Testis (tissue), 3 donors: Measurements from ENCODE around the gene ADPRS. TPM values are rescaled to one million over a fixed set of nuclear protein-coding genes. Genes with fewer than 3 reads are reported as not detected.

Experiments used
- DNase-seq: peaks from one replicate; pipeline ENCODE4 v3.0.0-alpha.2; 2019
- H3K27ac ChIP-seq, 2 donors: fragments of 200-600 bp; sonication (generic); one replicate each; pipeline ENCODE4 v1.5.1; 2019
- H3K27me3 ChIP-seq: fragments of 200-600 bp; sonication (generic); one replicate; pipeline ENCODE4 v1.5.1; 2019
- H3K36me3 ChIP-seq: fragments of 200-600 bp; sonication (generic); one replicate; pipeline ENCODE4 v1.5.1; 2017; ENCODE audit warnings: low read depth; ENCODE audit errors: missing control alignments
- H3K4me1 ChIP-seq: fragments of 200-600 bp; sonication (generic); one replicate; pipeline ENCODE4 v1.5.1; 2019
- H3K4me3 ChIP-seq, 2 donors: fragments of 200-600 bp; sonication (generic); one replicate each; pipeline ENCODE4 v1.5.1; 2017 to 2019
- H3K9me3 ChIP-seq: fragments of 200-600 bp; sonication (generic); one replicate; pipeline ENCODE4 v1.5.1; 2017
- POLR2A ChIP-seq: fragments of 450-650 bp; IDR thresholded peaks from one replicate; pipeline ENCODE4 v1.6.1; 2017; ENCODE audit warnings: antibody characterized with exemption, mild to moderate bottlenecking, moderate library complexity
- WGBS, 2 donors: methylation state at CpG; one replicate each; pipeline ENCODE4 v1.1.5; 2018; 5-methylcytosine and 5-hydroxymethylcytosine counted together
- intact Hi-C: fragments of 100-400 bp; cut with DNase I; formaldehyde crosslinking; loops from one replicate; pipeline ENCODE4 v1.15.1; 2023; ENCODE audit warnings: low total_unique reads
- polyA plus RNA-seq: library from polyadenylated mRNA; stranded (reverse); fragments of 350-450 nt; fragmentation: Illumina TruSeq; extraction: RNeasy Lipid Tissue Mini Kit (QIAGEN cat#74804); gene quantifications from one replicate; pipeline ENCODE4 v1.2.3, GENCODE V29; 2014; ENCODE audit warnings: low read depth, low replicate concordance; ENCODE audit not compliant: insufficient read depth
- total RNA-seq, 2 donors: library from RNA; depleted of rRNA; stranded (reverse); fragments of >200 nt; gene quantifications; one replicate each; pipeline ENCODE4 v1.2.3, GENCODE V29; 2016
- TF ChIP-seq, protein P1 (sequence below), 3 experiments: fragments of 450-650 bp in 2 of 3; fragments of 200-600 bp in 1 of 3; sonication (generic) in 1 of 3; IDR thresholded peaks; one replicate each; pipeline ENCODE4 v1.5.1; 2016 to 2019; ENCODE audit warnings: antibody characterized with exemption in 3 of 3, mild to moderate bottlenecking in 2 of 3, moderate library complexity in 1 of 3

Gene ADPRS
- total and polyA plus RNA-seq, 3 donors from 2014 or later: 41.8 to 106 (median 84.4) TPM

DNA sequence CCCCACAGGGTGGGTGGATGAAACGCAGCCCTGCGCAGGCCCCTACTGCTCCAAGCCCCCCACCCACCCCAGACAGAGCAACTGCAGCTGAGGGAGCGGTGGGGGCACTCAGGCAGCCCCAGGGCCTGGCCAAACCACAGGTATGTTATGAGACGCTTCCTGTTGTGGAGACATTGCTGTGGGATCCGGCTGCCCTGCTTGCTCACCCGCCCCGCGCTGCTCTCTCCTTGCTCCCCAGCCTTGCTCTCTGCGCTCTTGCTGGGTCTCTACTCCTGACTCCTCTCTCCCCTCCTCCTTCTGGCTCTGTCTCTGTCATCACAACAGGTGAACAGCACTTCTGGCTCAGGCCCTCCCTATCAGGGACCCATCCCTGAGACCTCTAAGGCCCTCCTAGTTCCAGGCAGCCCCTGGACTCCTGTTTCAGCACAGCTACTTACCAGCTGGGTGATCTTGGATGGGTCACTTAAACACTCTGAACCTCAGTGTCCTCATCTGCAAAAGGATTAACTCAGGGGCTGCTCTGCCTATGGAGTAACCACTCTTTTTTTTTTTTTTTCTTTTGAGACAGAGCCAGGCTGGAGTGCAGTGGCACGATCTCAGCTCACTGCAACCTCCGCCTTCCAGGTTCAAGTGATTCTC, 20.5 kb downstream of the ADPRS start:
- WGBS, 2 donors: 86 to 94% methylated on average over 11 of the region's 11 CpGs
- Histone ChIP-seq H3K9me3 (no peaks in the 10 kb centered on the region), H3K27ac (no peak overlapping the region), H3K4me3 (no peak overlapping the region), H3K27me3 (no peaks in the 10 kb centered on the region), H3K4me1 (no peaks in the 10 kb centered on the region), H3K36me3 (no peaks in the 10 kb centered on the region)
- TF ChIP-seq POLR2A: no peak
- TF ChIP-seq, protein P1, sequence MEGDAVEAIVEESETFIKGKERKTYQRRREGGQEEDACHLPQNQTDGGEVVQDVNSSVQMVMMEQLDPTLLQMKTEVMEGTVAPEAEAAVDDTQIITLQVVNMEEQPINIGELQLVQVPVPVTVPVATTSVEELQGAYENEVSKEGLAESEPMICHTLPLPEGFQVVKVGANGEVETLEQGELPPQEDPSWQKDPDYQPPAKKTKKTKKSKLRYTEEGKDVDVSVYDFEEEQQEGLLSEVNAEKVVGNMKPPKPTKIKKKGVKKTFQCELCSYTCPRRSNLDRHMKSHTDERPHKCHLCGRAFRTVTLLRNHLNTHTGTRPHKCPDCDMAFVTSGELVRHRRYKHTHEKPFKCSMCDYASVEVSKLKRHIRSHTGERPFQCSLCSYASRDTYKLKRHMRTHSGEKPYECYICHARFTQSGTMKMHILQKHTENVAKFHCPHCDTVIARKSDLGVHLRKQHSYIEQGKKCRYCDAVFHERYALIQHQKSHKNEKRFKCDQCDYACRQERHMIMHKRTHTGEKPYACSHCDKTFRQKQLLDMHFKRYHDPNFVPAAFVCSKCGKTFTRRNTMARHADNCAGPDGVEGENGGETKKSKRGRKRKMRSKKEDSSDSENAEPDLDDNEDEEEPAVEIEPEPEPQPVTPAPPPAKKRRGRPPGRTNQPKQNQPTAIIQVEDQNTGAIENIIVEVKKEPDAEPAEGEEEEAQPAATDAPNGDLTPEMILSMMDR (IDR thresholded peaks at IDR 0.05): no peak
- DNase-seq: no peak
- intact Hi-C loops: no loop called here

DNA sequence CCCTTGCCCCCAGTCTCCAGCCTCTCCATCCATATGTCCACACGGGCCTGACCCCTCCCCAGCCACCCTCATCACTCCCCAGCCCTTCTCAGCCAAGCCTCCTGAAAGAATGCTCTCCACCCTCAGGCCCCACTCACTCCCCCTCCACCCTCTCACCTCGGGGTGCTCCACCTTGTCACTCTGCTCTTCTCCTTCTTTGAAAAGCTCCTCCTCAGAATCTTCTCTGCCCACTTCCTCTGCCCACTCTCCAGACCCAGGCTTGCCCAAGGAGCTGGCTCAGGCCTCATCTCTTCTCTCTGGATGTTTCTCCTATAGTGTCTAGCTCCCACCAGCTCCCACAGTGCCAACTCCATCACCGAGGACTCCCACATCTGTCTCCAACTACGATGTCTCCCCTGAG, 22.5 kb downstream of the ADPRS start:
- intact Hi-C loops: no loop called here
- H3K27me3 ChIP-seq: no peaks in the 10 kb centered on the region
- TF ChIP-seq POLR2A: no peak
- TF ChIP-seq, protein P1 (IDR thresholded peaks at IDR 0.05): no peak
- H3K9me3 ChIP-seq: no peaks in the 10 kb centered on the region
- H3K27ac ChIP-seq: no peak overlapping the region
- no peaks in the 10 kb centered on the region for H3K36me3 ChIP-seq
- DNase-seq: no peak
- WGBS, 2 donors: 72 to 76% methylated on average over 4 of the region's 4 CpGs
- no peaks in the 10 kb centered on the region for H3K4me1 ChIP-seq
- H3K4me3 ChIP-seq: no peak overlapping the region

DNA sequence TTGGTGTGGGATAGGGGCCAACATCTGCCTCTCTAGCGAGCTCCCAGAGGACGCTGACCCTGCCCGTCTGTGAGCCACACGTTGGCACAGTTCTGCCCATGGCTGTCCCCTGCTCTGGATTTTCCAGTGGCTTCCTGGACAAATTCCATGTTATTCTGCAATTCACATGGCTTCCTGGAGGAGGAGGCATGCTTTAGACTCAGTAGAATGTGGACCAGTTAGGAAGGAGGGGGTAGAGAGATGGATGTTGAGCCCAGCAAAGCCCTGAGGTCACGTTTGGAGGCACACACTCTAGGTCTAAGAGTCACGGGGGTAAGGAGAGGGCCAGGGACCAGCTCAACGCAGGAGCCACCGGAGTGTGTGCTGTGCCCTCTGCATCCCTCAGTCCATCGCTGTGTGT, 24.1 kb downstream of the ADPRS start:
- intact Hi-C loops: no loop called here
- no peak overlapping the region for H3K4me3 ChIP-seq
- no peaks in the 10 kb centered on the region for H3K4me1 ChIP-seq
- no peaks in the 10 kb centered on the region for H3K36me3 ChIP-seq
- no peaks in the 10 kb centered on the region for H3K27me3 ChIP-seq
- WGBS, 2 donors: 92 to 93% methylated on average over 9 of the region's 9 CpGs
- H3K27ac ChIP-seq: no peak overlapping the region
- H3K9me3 ChIP-seq: no peaks in the 10 kb centered on the region
- TF ChIP-seq, protein P1 (IDR thresholded peaks at IDR 0.05): no peak
- TF ChIP-seq POLR2A: no peak
- no peak for DNase-seq

DNA sequence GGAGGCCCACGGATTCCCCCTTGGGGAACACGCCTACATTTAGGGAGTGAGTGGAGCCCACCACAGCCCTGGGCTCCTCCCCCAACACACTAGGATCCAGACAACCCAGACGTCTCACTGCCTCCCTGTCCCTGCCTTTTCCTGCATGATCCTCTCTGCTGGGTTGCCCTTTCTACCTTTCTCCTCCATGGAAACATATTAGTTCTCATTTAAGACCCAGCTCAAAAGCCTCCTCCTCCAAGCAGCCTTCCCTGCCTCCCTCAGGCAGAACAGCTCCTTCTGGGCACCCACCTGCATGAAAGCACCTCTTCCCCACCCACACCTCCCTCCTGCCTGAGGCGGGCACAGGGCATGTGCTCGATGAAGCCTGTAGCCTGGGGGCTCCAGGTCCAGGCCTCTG, 25.7 kb downstream of the ADPRS start:
- no peak for DNase-seq
- Histone ChIP-seq H3K4me3 (no peak overlapping the region), H3K4me1 (peaks cover 3% of the 10 kb centered on the region), H3K27ac (no peak overlapping the region), H3K27me3 (no peaks in the 10 kb centered on the region), H3K36me3 (no peaks in the 10 kb centered on the region), H3K9me3 (no peaks in the 10 kb centered on the region)
- intact Hi-C loops: no loop called here
- 65 to 72% methylated on average over 5 of the region's 5 CpGs for WGBS, 2 donors
- TF ChIP-seq, protein P1 (IDR thresholded peaks at IDR 0.05): no peak
- TF ChIP-seq POLR2A: no peak

DNA sequence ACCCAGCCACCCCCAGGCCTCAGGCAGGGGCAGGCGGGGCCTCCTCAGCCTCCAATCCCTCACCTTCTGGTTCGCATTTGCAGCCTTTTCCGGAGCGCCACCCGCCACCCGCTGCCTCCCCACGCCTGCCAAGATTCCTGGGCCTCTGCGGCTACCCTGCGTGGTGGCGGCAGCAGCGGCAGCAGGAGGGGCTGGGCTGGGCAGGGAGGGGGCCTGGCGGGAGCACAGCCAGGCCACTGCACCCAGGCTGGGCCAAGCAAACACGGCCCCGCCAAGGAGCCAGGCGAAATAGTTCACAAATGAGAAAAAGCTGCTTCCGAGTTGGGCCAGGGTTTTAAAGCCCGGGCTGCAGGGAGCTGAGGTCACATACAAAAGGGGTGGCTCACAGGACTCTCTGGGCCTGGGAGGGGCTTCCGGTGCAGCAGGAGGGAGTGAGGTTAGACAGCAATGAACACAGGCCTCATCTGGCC, 26.5 kb downstream of the ADPRS start:
- WGBS, 2 donors: 64 to 74% methylated on average over 16 to 18 of the region's 18 CpGs

More for the DNA sequence above, 26.5 kb downstream of the ADPRS start:
- Histone ChIP-seq H3K27ac (no peak overlapping the region), H3K4me3 (no peak overlapping the region), H3K9me3 (no peaks in the 10 kb centered on the region), H3K27me3 (no peaks in the 10 kb centered on the region), H3K4me1 (peaks cover 10% of the 10 kb centered on the region), H3K36me3 (no peaks in the 10 kb centered on the region)
- intact Hi-C loops: no loop called here
- TF ChIP-seq POLR2A: no peak
- TF ChIP-seq, protein P1 (IDR thresholded peaks at IDR 0.05): no peak
- DNase-seq: no peak
